Stimulated activated CD4-positive, alpha-beta T cell treated with anti-CD3 and anti-CD28 coated beads, Interleukin-2, amount 100 ng/mL, for 48 hours (primary cell): ENCODE measurements around the gene CCDC188.

Experiments used
- DNase-seq, 2 donors: peaks; one replicate each; pipeline ENCODE4 v3.0.0-alpha.2; 2020

CCDC188 gene

DNA sequence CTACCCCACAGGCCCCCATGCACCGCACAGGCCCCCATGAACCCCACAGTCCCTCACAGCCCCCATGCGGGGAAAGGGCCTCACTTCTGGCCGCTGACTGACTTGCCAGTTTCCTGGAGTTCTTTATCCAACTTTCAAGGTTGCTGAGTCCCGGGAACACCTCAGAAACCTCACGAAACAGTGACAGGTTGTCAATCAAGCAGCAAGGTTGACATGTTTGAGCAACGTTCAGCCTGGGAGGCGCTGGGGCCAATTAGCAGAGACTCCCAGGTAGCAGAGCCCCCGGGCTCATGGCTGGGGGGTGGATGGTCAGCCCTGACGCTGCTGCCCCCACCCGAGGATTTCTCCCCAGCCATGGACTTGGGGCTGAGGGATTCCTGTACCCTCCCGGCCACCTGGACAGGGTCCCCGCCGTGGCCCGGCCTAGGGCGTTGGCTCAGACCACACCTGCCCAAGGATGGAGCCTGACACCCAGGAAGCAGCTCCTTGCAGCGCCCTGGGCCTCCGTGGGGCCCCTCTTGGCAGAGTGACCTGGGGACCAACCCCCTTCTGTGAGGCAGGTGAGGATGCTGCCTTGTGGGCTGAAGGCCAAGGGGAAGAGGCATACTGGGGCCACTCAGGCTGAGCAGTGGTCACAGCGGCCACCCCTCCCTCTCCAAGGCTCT is 33.8 kb upstream of the CCDC188 start:
- no peak for DNase-seq

DNA sequence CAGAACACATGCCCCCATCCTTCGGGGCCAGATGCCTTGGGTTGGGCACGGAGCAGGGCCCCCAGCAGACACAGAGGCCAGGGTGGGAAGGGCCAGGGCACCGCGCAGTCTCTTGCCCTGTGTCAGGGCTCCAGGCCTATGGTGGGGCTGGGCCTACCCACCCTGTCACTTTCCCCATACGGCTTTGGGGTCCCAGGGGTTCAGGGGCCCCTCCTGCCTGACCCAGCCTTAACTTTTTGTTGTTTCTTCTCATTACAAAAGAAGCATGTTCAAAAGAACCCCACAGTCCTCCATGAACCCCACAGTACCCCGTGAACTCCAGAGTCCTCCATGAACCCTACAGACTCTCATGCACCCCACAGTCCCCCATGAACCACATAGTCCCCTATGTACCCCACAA is 33.0 kb upstream of the CCDC188 start:
- no peak for DNase-seq

DNA sequence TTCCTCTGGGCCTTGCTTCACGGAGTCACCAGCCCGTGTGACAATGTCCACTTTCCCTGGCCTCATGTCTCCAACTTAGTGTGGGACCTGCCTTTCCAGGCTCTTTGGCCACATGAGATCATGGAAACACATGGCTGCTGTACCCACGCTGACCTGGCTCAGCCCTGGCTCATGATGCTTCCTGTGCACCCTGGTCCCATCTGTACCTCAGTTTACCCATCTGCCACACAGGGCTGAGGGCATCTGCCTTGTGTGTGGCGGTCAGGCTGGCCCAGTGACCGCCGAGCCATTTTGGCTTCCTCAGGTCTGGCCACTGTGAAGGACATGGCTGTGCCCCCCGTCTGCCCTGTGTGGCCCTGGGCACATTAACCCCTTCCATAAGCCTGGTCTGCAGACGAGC is 32.2 kb upstream of the CCDC188 start:
- DNase-seq: no peak

DNA sequence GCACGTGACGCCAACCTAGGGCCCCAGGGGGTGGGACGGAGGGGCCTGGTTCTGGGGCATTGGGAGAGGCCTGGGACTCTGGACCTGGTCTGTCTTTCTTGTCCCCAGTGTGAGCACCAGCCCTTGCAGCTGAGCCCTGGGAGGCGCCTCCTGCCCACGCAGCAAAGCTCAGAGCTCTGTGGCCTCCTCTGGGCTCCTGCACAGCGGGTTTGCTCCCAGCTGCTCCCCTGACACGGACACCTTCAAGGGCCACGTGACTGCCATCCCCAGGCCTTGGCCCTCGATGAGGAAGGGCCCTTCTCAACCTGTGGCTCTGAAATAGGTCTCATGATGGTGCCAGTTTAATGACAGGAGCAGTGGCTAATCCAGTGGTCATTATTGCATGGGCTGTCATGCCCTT is 31.5 kb upstream of the CCDC188 start:
- no peak for DNase-seq

DNA sequence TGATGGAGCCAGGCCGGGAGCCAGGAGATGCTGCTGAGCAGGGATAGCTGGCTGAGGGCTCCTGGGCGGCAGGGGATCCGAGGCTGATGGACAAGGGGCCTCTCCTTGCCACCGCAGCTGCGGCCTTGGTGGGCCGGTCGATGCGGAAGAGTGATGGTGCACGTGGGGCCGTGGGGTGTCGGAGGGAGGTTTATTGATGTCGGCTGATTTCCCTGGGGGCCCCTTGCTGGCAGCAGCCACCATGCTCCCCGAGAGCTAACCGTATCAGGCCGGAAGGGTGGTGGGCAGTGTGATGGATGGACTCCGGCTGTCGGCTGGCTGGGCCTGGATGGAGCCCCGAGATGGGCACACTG is 31.0 kb upstream of the CCDC188 start:
- no peak for DNase-seq

DNA sequence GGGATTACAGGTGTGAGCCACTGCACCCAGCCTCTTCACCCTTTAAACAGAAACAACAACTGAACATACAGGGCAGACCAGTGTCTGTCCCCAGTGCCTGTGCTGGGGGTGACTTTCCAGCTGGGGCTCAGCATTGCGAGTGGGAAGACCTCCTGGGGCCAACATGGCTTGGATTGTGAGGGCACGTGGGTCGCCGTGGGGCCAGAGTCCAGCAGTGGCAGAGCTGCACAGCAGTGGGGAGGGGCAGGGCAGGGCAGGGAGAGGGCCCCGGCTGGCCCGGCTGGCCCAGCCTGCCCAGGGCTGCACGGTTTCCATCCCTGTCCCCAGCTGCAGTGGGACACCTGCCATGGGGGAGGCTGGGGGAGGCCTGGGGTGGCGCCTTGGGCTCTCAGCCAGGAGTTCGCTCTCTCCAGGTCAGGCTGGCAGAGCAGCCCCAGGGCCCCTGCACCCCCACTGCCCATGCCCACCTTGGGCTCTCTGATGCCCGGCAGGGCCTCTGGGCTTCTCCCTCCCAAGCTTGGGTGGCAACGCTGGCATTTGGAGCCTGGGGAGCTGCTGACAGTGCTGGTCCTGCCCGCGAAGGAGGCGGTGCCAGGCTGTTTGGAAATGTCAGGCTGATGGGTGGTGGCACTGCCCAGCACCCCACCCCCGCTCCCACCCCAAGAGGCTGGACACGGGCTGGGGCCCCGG is 30.5 kb upstream of the CCDC188 start:
- no peak for DNase-seq

DNA sequence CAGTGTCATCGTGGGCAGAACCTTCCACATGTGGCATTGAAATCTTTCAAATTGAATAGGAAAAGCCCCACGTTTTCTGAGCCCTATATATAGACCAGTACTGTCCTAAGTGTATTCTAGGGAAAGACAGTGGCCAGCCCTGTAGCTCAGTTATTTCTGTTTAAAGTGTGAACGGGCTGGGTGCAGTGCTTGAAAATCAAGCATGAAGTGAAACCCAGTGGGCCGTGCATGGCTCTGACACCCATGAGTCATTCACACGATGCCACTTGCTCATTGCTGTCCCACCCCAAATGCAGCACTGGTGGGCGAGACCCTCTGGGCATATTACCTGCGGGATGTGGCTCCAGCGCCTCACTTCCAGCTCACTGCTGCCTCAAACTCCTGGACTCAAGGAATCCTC is 29.8 kb upstream of the CCDC188 start:
- DNase-seq: no peak

- DNase-seq: no peak
These were observed 29.4 kb upstream of the CCDC188 start for GRCh38 chr22:20180245-20180630.

- DNase-seq: no peak
These were observed 28.8 kb upstream of the CCDC188 start for GRCh38 chr22:20179455-20180244.

GRCh38 chr22:20178915-20179227 is 28.0 kb upstream of the CCDC188 start:
- DNase-seq: no peak

DNA sequence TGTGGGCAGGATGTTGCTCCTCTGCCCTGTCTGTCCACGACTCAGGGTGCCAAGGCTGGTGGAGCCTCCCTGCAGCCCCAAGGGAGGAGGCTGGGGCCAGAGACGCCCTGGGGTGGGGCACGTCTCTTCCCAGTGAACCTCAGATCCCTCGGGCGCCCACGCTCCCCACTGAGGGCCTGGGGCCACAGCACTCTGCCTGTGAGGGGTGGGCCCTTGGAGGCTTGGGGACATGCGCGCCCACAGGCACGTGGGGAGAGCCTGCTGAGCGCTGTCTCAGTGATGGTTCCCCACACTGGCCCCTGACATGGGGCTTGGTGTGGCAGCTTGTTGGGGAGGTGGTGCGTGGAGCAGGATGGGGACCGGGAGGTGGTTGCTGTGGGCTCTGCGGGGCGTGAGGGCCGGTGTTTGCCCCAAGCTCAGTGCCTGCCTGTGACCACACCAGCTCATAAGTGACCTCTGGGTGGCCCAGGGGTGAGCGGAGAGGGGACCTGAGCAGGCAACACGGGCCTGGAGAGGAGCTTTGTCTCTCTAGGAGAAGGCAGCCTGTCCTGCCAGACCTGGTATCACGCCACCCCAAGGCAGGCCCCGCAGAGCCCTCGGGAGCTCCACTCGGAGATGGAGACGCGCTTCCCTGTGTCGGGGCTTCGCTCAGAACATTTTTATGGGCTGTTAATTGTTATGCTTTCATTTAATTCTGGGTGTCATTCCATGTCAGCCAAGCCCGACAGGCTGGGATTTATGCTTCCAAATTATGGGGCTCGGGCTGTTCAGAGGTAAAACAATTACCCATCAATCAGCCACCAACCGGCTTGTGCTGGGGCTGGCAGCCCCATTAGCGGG is 27.4 kb upstream of the CCDC188 start:
- no peak for DNase-seq

- DNase-seq: no peak
These were observed 26.5 kb upstream of the CCDC188 start for GRCh38 chr22:20177217-20177911.

- no peak for DNase-seq
These were observed 25.7 kb upstream of the CCDC188 start for GRCh38 chr22:20176421-20177085.

- DNase-seq: no peak
These were observed 24.7 kb upstream of the CCDC188 start for GRCh38 chr22:20175597-20175900.

GRCh38 chr22:20174785-20175596 is 24.1 kb upstream of the CCDC188 start:
- DNase-seq: no peak

- no peak for DNase-seq
These were observed 22.9 kb upstream of the CCDC188 start for GRCh38 chr22:20173772-20174171.

DNA sequence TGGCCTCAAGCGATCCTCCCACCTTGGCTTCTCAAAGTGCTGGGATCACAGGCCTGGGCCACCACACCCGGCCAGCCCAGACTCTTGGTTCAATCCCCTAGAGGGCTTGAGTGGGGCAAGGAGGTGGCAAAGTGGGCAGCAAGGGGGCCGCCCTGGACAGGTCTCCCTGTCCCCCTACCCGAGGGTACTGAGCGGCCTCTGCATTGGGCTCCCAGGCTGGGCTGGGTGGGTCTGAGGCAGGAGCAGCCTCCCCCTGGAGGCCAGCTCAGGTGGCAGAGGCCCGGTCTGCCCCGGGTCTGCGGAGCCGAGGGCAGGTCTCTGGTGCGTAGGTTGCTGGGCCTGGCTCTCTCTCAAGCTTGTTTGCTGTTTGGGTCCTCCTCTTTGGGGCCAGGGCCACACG is 22.4 kb upstream of the CCDC188 start:
- no peak for DNase-seq

- DNase-seq: no peak
These were observed 21.3 kb upstream of the CCDC188 start for GRCh38 chr22:20172141-20172613.

GRCh38 chr22:20171288-20172140 is 20.7 kb upstream of the CCDC188 start:
- no peak for DNase-seq

DNA sequence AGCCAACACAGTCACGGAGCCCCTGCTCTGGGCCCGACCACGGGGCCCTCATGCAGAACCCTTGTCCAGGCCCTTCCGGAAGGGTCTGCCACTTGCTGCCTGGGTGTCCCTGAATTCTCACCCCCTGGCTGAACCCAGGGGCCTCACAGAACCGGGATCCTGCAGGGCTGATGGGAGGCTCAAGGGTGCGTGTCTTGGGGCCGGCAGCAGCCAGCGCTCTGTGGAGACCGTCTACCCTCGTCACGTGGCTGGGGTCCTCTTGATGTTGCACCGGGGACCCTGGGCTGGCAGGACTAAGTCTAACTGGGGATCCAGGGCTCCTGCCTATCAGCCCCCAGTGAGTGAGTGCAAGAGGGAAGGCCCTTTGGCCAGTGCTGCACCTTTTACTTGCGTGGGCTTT is 19.3 kb upstream of the CCDC188 start:
- no peak for DNase-seq
